GM10266 (cell line): ENCODE results near the gene NAV2.

Experiments
- DNase-seq: peaks from one replicate; pipeline ENCODE4 v3.0.0; 2012; ENCODE audit errors: extremely low spot score
- CTCF ChIP-seq: IDR thresholded peaks from 2 replicates; pipeline ENCODE4 v1.5.1; 2012; ENCODE audit warnings: mild to moderate bottlenecking, low read depth; ENCODE audit not compliant: control insufficient read depth, insufficient read depth; ENCODE audit errors: missing control alignments

Gene NAV2

GRCh38 chr11:19952116-19952605 is 239.5 kb downstream of the NAV2 start:
- TF ChIP-seq CTCF: no peak

GRCh38 chr11:19952911-19953310 is 240.3 kb downstream of the NAV2 start:
- TF ChIP-seq CTCF: no peak
- DNase-seq: no peak

More at GRCh38 chr11:19952116-19952605, 239.5 kb downstream of the NAV2 start:
- no peak for DNase-seq

DNA sequence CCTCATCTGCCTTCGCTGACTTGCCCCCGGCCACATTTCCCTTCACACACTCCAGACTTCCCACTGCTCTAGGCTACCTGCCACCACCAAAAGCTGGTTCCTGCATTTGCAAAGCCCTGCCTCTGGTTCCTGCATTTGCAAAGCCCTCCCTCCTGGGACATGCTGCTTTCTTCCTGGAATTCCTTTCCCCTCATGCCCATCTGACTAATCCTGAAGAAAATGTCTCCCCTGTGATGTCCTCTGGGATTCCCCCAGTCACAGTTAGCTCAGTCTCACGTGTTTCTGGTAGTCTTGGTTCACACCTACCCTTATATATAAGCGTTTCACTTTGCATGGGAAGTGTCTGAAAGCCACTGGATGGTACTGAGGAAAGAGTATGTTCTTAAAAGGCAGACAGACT is 240.7 kb downstream of the NAV2 start:
- no peak for DNase-seq
- no peak for TF ChIP-seq CTCF

DNA sequence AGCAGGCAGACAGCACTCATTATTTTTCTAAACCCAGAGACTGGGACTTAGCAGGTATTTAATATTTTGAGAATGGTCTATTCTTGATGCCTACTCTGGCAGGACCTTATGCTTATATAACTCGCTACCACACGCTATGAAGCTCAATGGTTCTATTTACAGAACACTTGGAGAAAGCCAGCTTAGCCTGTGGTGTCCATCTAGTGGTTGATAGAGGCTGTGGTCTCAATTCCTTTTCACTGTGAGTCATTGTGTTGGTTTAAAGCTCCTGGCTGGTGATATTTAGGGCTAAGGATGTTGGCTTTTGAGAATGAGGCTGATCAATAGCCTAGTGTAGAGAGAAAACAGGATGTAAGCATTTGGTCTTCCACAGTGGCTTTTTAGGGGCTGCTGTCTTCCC is 241.3 kb downstream of the NAV2 start:
- DNase-seq: no peak
- no peak for TF ChIP-seq CTCF

- no peak for DNase-seq
- no peak for TF ChIP-seq CTCF
Measured at GRCh38 chr11:19954899-19955298, 242.3 kb downstream of the NAV2 start.

DNA sequence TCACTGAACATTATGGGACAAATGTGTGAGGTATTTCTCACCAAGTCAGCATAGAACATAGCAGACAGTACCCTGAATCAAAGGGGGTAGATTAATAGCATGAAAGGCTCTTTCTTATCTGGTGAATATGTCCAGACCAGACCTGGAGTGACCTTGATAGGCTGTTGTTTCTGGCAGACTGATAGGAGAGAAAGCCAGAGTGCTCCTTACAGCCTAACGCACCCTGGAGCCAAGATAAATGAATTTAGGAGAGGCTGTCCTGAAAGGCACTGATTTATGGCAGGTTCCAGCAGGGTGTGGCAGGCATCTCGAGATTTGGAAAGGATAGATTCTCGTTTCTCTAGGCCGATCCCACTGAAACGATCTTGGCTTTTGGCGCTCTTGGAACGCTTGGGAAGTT is 243.0 kb downstream of the NAV2 start:
- DNase-seq: no peak
- TF ChIP-seq CTCF: no peak

DNA sequence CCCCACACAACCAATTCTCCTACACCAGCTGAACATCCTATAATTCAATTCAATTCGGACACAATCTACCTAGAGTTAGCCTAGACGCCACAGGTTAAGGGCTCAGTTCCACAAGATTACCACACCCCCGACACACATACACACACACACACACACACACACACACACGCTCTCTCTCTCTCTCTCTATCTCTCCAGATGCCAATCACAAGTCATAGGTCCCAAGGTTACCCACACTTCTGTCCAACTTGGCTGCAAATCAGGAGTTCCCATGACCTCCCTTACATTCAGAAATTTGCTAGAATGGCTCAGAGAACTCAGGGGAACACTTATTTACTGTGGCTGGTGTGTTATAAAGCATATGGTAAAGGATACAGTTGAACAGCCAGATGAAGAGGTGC is 243.6 kb downstream of the NAV2 start:
- no peak for TF ChIP-seq CTCF
- no peak for DNase-seq
